Psoas muscle (tissue), 8 donors: ENCODE measurements around the gene CMSS1. TPM values are rescaled to one million over a fixed set of nuclear protein-coding genes. Genes with fewer than 3 reads are reported as not detected.
A peak's percentile ranks its signal among the peaks of the same experiment; 100 is the strongest.

Experiments
- ATAC-seq, 4 donors: fragments of 200-7000 bp; cut with Tn5 transposase; one replicate each; pipeline ENCODE4 v1.9.1; 2020; ENCODE audit warnings: moderate library complexity in 3 of 4, mild to moderate bottlenecking in 2 of 4
- DNase-seq, 2 donors: peaks; one replicate each; pipeline ENCODE4 v3.0.0-alpha.2; 2020
- H3K27ac ChIP-seq: fragments of 200-600 bp; one replicate; pipeline ENCODE4 v1.8.0; 2022
- H3K27me3 ChIP-seq, 3 donors: fragments of 200-600 bp in 1 of 3; one replicate each; pipeline versions ENCODE4 v1.6.1 to v1.8.0; 2013 to 2022; ENCODE audit warnings: low read length in 2 of 3, mild to moderate bottlenecking in 2 of 3, moderate library complexity in 1 of 3; ENCODE audit not compliant: insufficient read depth in 3 of 3
- H3K36me3 ChIP-seq, 2 donors: fragments of 200-600 bp in 1 of 2; one replicate each; pipeline versions ENCODE4 v1.6.1 to v1.8.0; 2013 to 2022; ENCODE audit warnings: low read depth in 1 of 2, mild to moderate bottlenecking in 1 of 2, moderate library complexity in 1 of 2; ENCODE audit not compliant: insufficient read depth in 1 of 2
- H3K4me1 ChIP-seq: fragments of 200-600 bp; one replicate; pipeline ENCODE4 v1.8.0; 2022
- H3K4me3 ChIP-seq: fragments of 200-600 bp; one replicate; pipeline ENCODE4 v1.8.0; 2022; ENCODE audit warnings: mild to moderate bottlenecking
- H3K9me3 ChIP-seq: fragments of 200-600 bp; one replicate; pipeline ENCODE4 v1.8.0; 2022
- CTCF ChIP-seq: fragments of 200-600 bp; IDR thresholded peaks from one replicate; pipeline ENCODE4 v1.8.0; 2022; ENCODE audit warnings: antibody characterized with exemption
- WGBS, 3 donors: extraction: QIAGEN DNeasy Blood & Tissue Kit; methylation state at CpG; one replicate each; pipeline versions ENCODE4 v1.1.6 to v1.1.7; 2013; 5-methylcytosine and 5-hydroxymethylcytosine counted together
- intact Hi-C, 2 donors: fragments of 100-400 bp; cut with DNase I; formaldehyde crosslinking; loops; one replicate each; pipeline versions ENCODE4 v1.11.0 to v1.14.2; 2022
- polyA plus RNA-seq, 3 donors: library from polyadenylated mRNA; stranded (reverse); fragments of 200-250 nt; gene quantifications; one replicate each; pipeline ENCODE4 v1.2.3, GENCODE V29; 2013
- total RNA-seq, 4 donors: library from RNA; stranded (reverse); fragmentation: NEBNext Ultra II Directional in 2 of 4; extraction: Animal tissue kit (Norgen Biotek cat#: 25700) in 2 of 4; gene quantifications; one replicate each; pipeline versions ENCODE4 v1.2.1 to v1.2.4, GENCODE V29; 2021 to 2023
- donor health status: healthy with polysubstance abuse.
- donor health status: DM: no; HTN: no; CAD: no; lungs with moderate emphysema.
- donor health status: Bipolar disorder and iron deficiency.
- donor health status: healthy.
- donor health status: DM: yes; HTN: yes; CAD: no.
- donor health status: DM: no; HTN: no; CAD: no.
- donor health status: DM: no; HTN: no; CAD: no.
- donor health status: DM: yes; HTN: yes; CAD: no.

The CMSS1 gene
- total and polyA plus RNA-seq, 7 donors = 18.4 to 174 (median 58.8) TPM

- ATAC-seq (peak; percentile 21 to 76 (median 54)), DNase-seq (no peak)
- H3K36me3 ChIP-seq = peaks cover 0 to 4% of the 10 kb centered on the region in 2 donors
- no peaks in the 10 kb centered on the region for H3K27me3 ChIP-seq
- no peak for TF ChIP-seq CTCF
- H3K27ac ChIP-seq = peak overlapping the region; percentile 60
- no peak overlapping the region for H3K4me3 ChIP-seq
- 78 to 83% (median 79%) methylated on average over 8 of the region's 8 CpGs for WGBS, 3 donors
- intact Hi-C loops = no loop called here
- no peaks in the 10 kb centered on the region for H3K9me3 ChIP-seq
- H3K4me1 ChIP-seq = peaks cover 31% of the 10 kb centered on the region
Measured at GRCh38 chr3:100057716-100058575, 240.3 kb downstream of the CMSS1 start.

- intact Hi-C loops = no loop called here
- WGBS, 3 donors = 82 to 87% (median 84%) methylated on average over 3 of the region's 3 CpGs
Measured at GRCh38 chr3:100059472-100059871, 241.8 kb downstream of the CMSS1 start.

GRCh38 chr3:100060685-100061484, 243.2 kb downstream of the CMSS1 start:
- DNase-seq = no peak
- Histone ChIP-seq H3K9me3 (no peaks in the 10 kb centered on the region), H3K4me3 (no peak overlapping the region), H3K27ac (peak overlapping the region; percentile 60), H3K4me1 (peaks cover 44% of the 10 kb centered on the region), H3K36me3 (no peaks in the 10 kb centered on the region), H3K27me3 (no peaks in the 10 kb centered on the region)
- no peak for TF ChIP-seq CTCF
- intact Hi-C loops = no loop called here
- WGBS, 3 donors = 60 to 78% (median 64%) methylated on average over 7 of the region's 7 CpGs
- ATAC-seq = no peak

More at GRCh38 chr3:100059472-100059871, 241.8 kb downstream of the CMSS1 start:
- peak in 3 of 4 donors; percentile 46 to 64 (median 57) for ATAC-seq
- no peak overlapping the region for H3K4me3 ChIP-seq
- DNase-seq = no peak
- H3K9me3 ChIP-seq = no peaks in the 10 kb centered on the region
- peak overlapping the region; percentile 60 for H3K27ac ChIP-seq
- TF ChIP-seq CTCF = no peak
- H3K4me1 ChIP-seq = peaks cover 40% of the 10 kb centered on the region
- no peaks in the 10 kb centered on the region for H3K27me3 ChIP-seq
- peaks cover 0 to 4% of the 10 kb centered on the region in 2 donors for H3K36me3 ChIP-seq

- WGBS, 3 donors = 57 to 68% (median 63%) methylated on average over 4 of the region's 4 CpGs
Measured at GRCh38 chr3:100062665-100063064, 245.0 kb downstream of the CMSS1 start.

More at GRCh38 chr3:100062665-100063064, 245.0 kb downstream of the CMSS1 start:
- H3K27ac ChIP-seq = peak overlapping the region; percentile 59
- intact Hi-C loops = no loop called here
- no peak for TF ChIP-seq CTCF
- H3K4me3 ChIP-seq = no peak overlapping the region
- no peaks in the 10 kb centered on the region for H3K36me3 ChIP-seq
- no peaks in the 10 kb centered on the region for H3K9me3 ChIP-seq
- peak in 3 of 4 donors; percentile 35 to 68 (median 37) for ATAC-seq
- no peaks in the 10 kb centered on the region for H3K27me3 ChIP-seq
- H3K4me1 ChIP-seq = peaks cover 44% of the 10 kb centered on the region
- no peak for DNase-seq
